Measurements from ENCODE around the gene SPINK4.

Gene SPINK4

GRCh38 chr9:33229359-33230114, 10.4 kb upstream of the SPINK4 start:
- DNase-seq (ENCODE audit: low read depth): no peak

- no peak for DNase-seq (ENCODE audit: low read depth)
Measured at GRCh38 chr9:33230756-33231622, 9.0 kb upstream of the SPINK4 start.

GRCh38 chr9:33231623-33231942, 8.4 kb upstream of the SPINK4 start:
- no peak for DNase-seq (ENCODE audit: low read depth)

- DNase-seq (ENCODE audit: low read depth): no peak
Measured at GRCh38 chr9:33232815-33233214, 7.2 kb upstream of the SPINK4 start.

- DNase-seq (ENCODE audit: low read depth): peak; percentile 99
Measured at GRCh38 chr9:33233626-33234342, 6.2 kb upstream of the SPINK4 start.

- DNase-seq (ENCODE audit: low read depth): no peak
Measured at GRCh38 chr9:33234511-33235467, 5.2 kb upstream of the SPINK4 start.

- no peak for DNase-seq (ENCODE audit: low read depth)
Measured at GRCh38 chr9:33236571-33236970, 3.4 kb upstream of the SPINK4 start.

GRCh38 chr9:33241298-33241697, 1.3 kb downstream of the SPINK4 start:
- DNase-seq (ENCODE audit: low read depth): no peak

- DNase-seq (ENCODE audit: low read depth): no peak
Measured at GRCh38 chr9:33242609-33243134, 2.7 kb downstream of the SPINK4 start.

- no peak for DNase-seq (ENCODE audit: low read depth)
Measured at GRCh38 chr9:33244137-33244784, 4.3 kb downstream of the SPINK4 start.

- no peak for DNase-seq (ENCODE audit: low read depth)
Measured at GRCh38 chr9:33245341-33245740, 5.4 kb downstream of the SPINK4 start.

- DNase-seq (ENCODE audit: low read depth): no peak
Measured at GRCh38 chr9:33246269-33246860, 6.4 kb downstream of the SPINK4 start.

GRCh38 chr9:33248606-33249005, 8.6 kb downstream of the SPINK4 start:
- no peak for DNase-seq (ENCODE audit: low read depth)

GRCh38 chr9:33249087-33249658, 9.2 kb downstream of the SPINK4 start:
- DNase-seq (ENCODE audit: low read depth): no peak

GRCh38 chr9:33249983-33250382, 10.0 kb downstream of the SPINK4 start:
- DNase-seq (ENCODE audit: low read depth): no peak

- no peak for DNase-seq (ENCODE audit: low read depth)
Measured at GRCh38 chr9:33250458-33250995, 10.6 kb downstream of the SPINK4 start.

GRCh38 chr9:33254211-33254610, 14.2 kb downstream of the SPINK4 start:
- no peak for DNase-seq (ENCODE audit: low read depth)

GRCh38 chr9:33255014-33255413, 15.0 kb downstream of the SPINK4 start:
- no peak for DNase-seq (ENCODE audit: low read depth)

GRCh38 chr9:33255471-33255870, 15.5 kb downstream of the SPINK4 start:
- no peak for DNase-seq (ENCODE audit: low read depth)

GRCh38 chr9:33256236-33256635, 16.3 kb downstream of the SPINK4 start:
- no peak for DNase-seq (ENCODE audit: low read depth)
